SK-N-SH (cell line): ENCODE data around the gene FCHSD2. TPM values are rescaled to one million over a fixed set of nuclear protein-coding genes. Genes with fewer than 3 reads are reported as not detected.

Source experiments
- CTCF ChIA-PET: fragments of 300-600, 350-600 bp; formaldehyde crosslinking; extraction: SDS; loops from one replicate; lab custom pipeline; 2021; lab: Yijun Ruan, JAX
- POLR2A ChIA-PET: fragments of 350-600 bp; sonication (Branson Sonifier 250); formaldehyde crosslinking; extraction: SDS; loops from one replicate; lab custom pipeline; 2020; ENCODE audit warnings: antibody characterized with exemption, inconsistent platforms; lab: Yijun Ruan, JAX
- DNase-seq: peaks from one replicate; pipeline ENCODE4 v3.0.0; 2012
- H2AFZ ChIP-seq: fragments of 200-600 bp; sonication (generic); 2 replicates; pipeline ENCODE4 v1.8.1; 2016; ENCODE audit warnings: antibody characterized with exemption, mild to moderate bottlenecking, low read depth
- H3F3A ChIP-seq: fragments of 200-600 bp; sonication (generic); replicated peaks from 2 replicates; pipeline ENCODE3; 2016; ENCODE audit warnings: antibody characterized with exemption, mild to moderate bottlenecking; ENCODE audit not compliant: insufficient read depth
- H3K27ac ChIP-seq, 2 experiments: fragments of 200-500 bp in 1 of 2; fragments of 200-600 bp in 1 of 2; sonication (Bioruptor generic) in 1 of 2; sonication (generic), shearing (Covaris generic) in 1 of 2; 2 replicates each; pipeline versions ENCODE4 v1.5.1 to v1.6.1; 2014 to 2016; ENCODE audit warnings: low read depth in 2 of 2, inconsistent platforms in 1 of 2, low read length in 1 of 2, mild to moderate bottlenecking in 1 of 2, mixed read lengths in 1 of 2
- H3K27me3 ChIP-seq: fragments of 200-600 bp; sonication (generic), shearing (Covaris generic); 2 replicates; pipeline ENCODE4 v1.6.1; 2016; ENCODE audit warnings: mixed run types; ENCODE audit not compliant: insufficient read depth
- H3K36me3 ChIP-seq, 2 experiments: fragments of 200-500 bp in 1 of 2; fragments of 200-600 bp in 1 of 2; sonication (Bioruptor generic) in 1 of 2; sonication (generic) in 1 of 2; replicated peaks in 1 of 2; 2 replicates each; pipeline versions ENCODE3 to v1.5.1; 2014 to 2016; ENCODE audit warnings: low read length in 1 of 2, mild to moderate bottlenecking in 1 of 2; ENCODE audit not compliant: insufficient read depth in 2 of 2, control insufficient read depth in 1 of 2
- H3K4me1 ChIP-seq, 2 experiments: fragments of 200-500 bp in 1 of 2; fragments of 200-600 bp in 1 of 2; sonication (Bioruptor generic) in 1 of 2; sonication (generic), shearing (Covaris generic) in 1 of 2; 2 replicates each; pipeline versions ENCODE4 v1.5.1 to v1.6.1; 2014 to 2016; ENCODE audit warnings: low read depth in 1 of 2, low read length in 1 of 2, mixed run types in 1 of 2; ENCODE audit not compliant: insufficient read depth in 2 of 2, control insufficient read depth in 1 of 2
- H3K4me2 ChIP-seq: fragments of 200-600 bp; sonication (generic), shearing (Covaris generic); 2 replicates; pipeline ENCODE4 v1.6.1; 2017; ENCODE audit warnings: mixed run types
- H3K4me3 ChIP-seq, 2 experiments: fragments of 200-500 bp in 1 of 2; fragments of 200-600 bp in 1 of 2; sonication (Bioruptor generic) in 1 of 2; sonication (generic), shearing (Covaris generic) in 1 of 2; 2 replicates each; pipeline versions ENCODE4 v1.5.1 to v1.8.1; 2014 to 2016; ENCODE audit warnings: low read depth in 2 of 2, inconsistent platforms in 1 of 2, low read length in 1 of 2, mild to moderate bottlenecking in 1 of 2, mixed read lengths in 1 of 2, moderate library complexity in 1 of 2
- H3K79me2 ChIP-seq: fragments of 200-600 bp; sonication (generic); 2 replicates; pipeline ENCODE4 v1.8.1; 2017; ENCODE audit warnings: mild to moderate bottlenecking; ENCODE audit not compliant: insufficient read depth
- H3K9ac ChIP-seq: fragments of 200-600 bp; sonication (generic); 2 replicates; pipeline ENCODE4 v1.6.1; 2017; ENCODE audit warnings: mixed run types
- H3K9me2 ChIP-seq: fragments of 200-600 bp; sonication (generic); 2 replicates; pipeline ENCODE4 v1.6.1; 2017; ENCODE audit warnings: mixed run types
- H3K9me3 ChIP-seq: fragments of 200-600 bp; sonication (generic); 2 replicates; pipeline ENCODE4 v1.6.1; 2017; ENCODE audit warnings: mixed run types, mild to moderate bottlenecking, moderate library complexity
- H4K20me1 ChIP-seq: fragments of 200-600 bp; sonication (generic); 2 replicates; pipeline ENCODE4 v1.6.1; 2017; ENCODE audit warnings: mild to moderate bottlenecking, mixed run types; ENCODE audit not compliant: insufficient read depth
- CTCF ChIP-seq: fragments of 200-600 bp; sonication (generic); IDR thresholded peaks from 2 replicates; pipeline ENCODE4 v1.6.1; 2017; ENCODE audit warnings: antibody characterized with exemption, mild to moderate bottlenecking, moderate library complexity
- EP300 ChIP-seq, 2 experiments: IDR thresholded peaks; 2 replicates each; pipeline versions ENCODE4 v1.4.0 to v1.6.1; 2012; ENCODE audit warnings: borderline replicate concordance in 1 of 2, low read depth in 1 of 2, low read length in 1 of 2
- EZH2phosphoT487 ChIP-seq: fragments of 200-600 bp; sonication (generic); IDR thresholded peaks from 2 replicates; pipeline ENCODE4 v1.6.1; 2017; ENCODE audit warnings: low read depth, mixed run types, mild to moderate bottlenecking, antibody characterized with exemption, moderate library complexity, borderline replicate concordance
- FOSL2 ChIP-seq: IDR thresholded peaks from 2 replicates; pipeline ENCODE4 v1.4.0; 2012; ENCODE audit warnings: low read depth, mild to moderate bottlenecking, moderate library complexity, borderline replicate concordance
- FOXM1 ChIP-seq: IDR thresholded peaks from 2 replicates; pipeline ENCODE4 v1.4.0; 2012; ENCODE audit warnings: low read depth, mild to moderate bottlenecking
- GABPA ChIP-seq: IDR thresholded peaks from 2 replicates; pipeline ENCODE4 v1.4.0; 2012; ENCODE audit warnings: low read depth, mild to moderate bottlenecking
- MAX ChIP-seq: IDR thresholded peaks from 2 replicates; pipeline ENCODE4 v1.4.0; 2012; ENCODE audit warnings: low read depth
- MEF2A ChIP-seq: IDR thresholded peaks from 2 replicates; pipeline ENCODE4 v1.4.0; 2012; ENCODE audit warnings: low read depth, borderline replicate concordance
- PBX3 ChIP-seq: IDR thresholded peaks from 2 replicates; pipeline ENCODE4; 2012
- POLR2AphosphoS5 ChIP-seq: IDR thresholded peaks from 2 replicates; pipeline ENCODE4 v1.6.1; 2012; ENCODE audit warnings: low read depth, low read length
- RAD21 ChIP-seq: IDR thresholded peaks from 2 replicates; pipeline ENCODE4 v1.6.1; 2012; ENCODE audit warnings: mild to moderate bottlenecking, low read length
- RCOR1 ChIP-seq: fragments of 150-350 bp; IDR thresholded peaks from 2 replicates; pipeline ENCODE4 v1.6.1; 2017; ENCODE audit warnings: antibody characterized with exemption, low read length
- REST ChIP-seq: IDR thresholded peaks from 2 replicates; pipeline ENCODE4 v1.6.1; 2012; ENCODE audit warnings: mild to moderate bottlenecking, low read depth, low read length, moderate library complexity
- RFX5 ChIP-seq: IDR thresholded peaks from 2 replicates; pipeline ENCODE4 v1.6.1; 2012; ENCODE audit warnings: mild to moderate bottlenecking, improper control_type of control experiment, low read length
- SIN3A ChIP-seq: IDR thresholded peaks from 2 replicates; pipeline ENCODE4 v1.6.1; 2012; ENCODE audit warnings: low read depth, mild to moderate bottlenecking, low read length, moderate library complexity, borderline replicate concordance
- TCF12 ChIP-seq: IDR thresholded peaks from 2 replicates; pipeline ENCODE4 v1.4.0; 2012
- USF1 ChIP-seq: IDR thresholded peaks from 2 replicates; pipeline ENCODE4 v1.4.0; 2012; ENCODE audit warnings: low read depth, borderline replicate concordance
- whole genome bisulfite sequencing: methylation state at CpG from one replicate; pipeline ENCODE4 v1.1.6; 2017; ENCODE audit warnings: low lambda C conversion rate; 5-methylcytosine and 5-hydroxymethylcytosine counted together
- polyA plus RNA-seq, 3 experiments: library from polyadenylated mRNA; depleted of rRNA; stranded (reverse); fragments of >200 nt; gene quantifications; 2 replicates each; pipeline ENCODE4 v1.2.3, GENCODE V29; 2012
- TF ChIP-seq, protein P1 (sequence below): fragments of 150-350 bp; IDR thresholded peaks from 2 replicates; pipeline ENCODE4 v1.6.1; 2017; ENCODE audit warnings: antibody characterized with exemption, low read length, low read depth, borderline replicate concordance
- TF ChIP-seq, protein P2 (sequence below): fragments of 150-350 bp; IDR thresholded peaks from 2 replicates; pipeline ENCODE4 v1.6.1; 2016; ENCODE audit warnings: mild to moderate bottlenecking, low read depth, low read length

The FCHSD2 gene
- polyA plus RNA-seq, 1 of the 3 experiments (the other 2 are of a cell fraction) = 10.4 TPM

DNA sequence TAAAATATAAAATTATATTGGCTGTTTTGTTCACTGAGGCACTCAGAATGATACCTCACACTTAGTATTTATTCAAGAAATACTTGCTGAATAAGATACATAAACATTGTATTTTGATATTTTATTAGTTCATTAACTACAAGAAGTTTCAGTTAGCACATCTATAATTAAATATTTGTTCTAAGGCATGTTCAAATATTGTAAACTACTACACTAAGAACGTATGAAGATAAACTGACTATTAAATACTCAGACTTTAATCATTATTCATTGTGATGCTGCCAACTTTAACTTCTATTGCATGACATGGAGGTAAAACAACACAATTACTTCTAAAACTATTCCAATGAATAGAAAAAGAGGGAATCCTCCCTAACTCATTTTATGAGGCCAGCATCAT is 198.5 kb downstream of the FCHSD2 start:
- no peak overlapping the region for H3K27ac ChIP-seq
- no peak overlapping the region for H3K4me2 ChIP-seq
- TF ChIP-seq RAD21 (no peak), GABPA (no peak), RCOR1 (no peak), EZH2phosphoT487 (no peak), POLR2AphosphoS5 (no peak), PBX3 (no peak), TCF12 (no peak), SIN3A (no peak), FOSL2 (no peak), MEF2A (no peak), USF1 (no peak), FOXM1 (no peak), EP300 (IDR thresholded peaks at IDR 0.05; ENCODE audit: borderline replicate concordance in 1 of 2, low read depth in 1 of 2, low read length in 1 of 2) (no peak), RFX5 (no peak), MAX (no peak), CTCF (no peak), REST (no peak)
- TF ChIP-seq, protein P1, sequence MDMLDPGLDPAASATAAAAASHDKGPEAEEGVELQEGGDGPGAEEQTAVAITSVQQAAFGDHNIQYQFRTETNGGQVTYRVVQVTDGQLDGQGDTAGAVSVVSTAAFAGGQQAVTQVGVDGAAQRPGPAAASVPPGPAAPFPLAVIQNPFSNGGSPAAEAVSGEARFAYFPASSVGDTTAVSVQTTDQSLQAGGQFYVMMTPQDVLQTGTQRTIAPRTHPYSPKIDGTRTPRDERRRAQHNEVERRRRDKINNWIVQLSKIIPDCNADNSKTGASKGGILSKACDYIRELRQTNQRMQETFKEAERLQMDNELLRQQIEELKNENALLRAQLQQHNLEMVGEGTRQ = no peak
- TF ChIP-seq, protein P2, sequence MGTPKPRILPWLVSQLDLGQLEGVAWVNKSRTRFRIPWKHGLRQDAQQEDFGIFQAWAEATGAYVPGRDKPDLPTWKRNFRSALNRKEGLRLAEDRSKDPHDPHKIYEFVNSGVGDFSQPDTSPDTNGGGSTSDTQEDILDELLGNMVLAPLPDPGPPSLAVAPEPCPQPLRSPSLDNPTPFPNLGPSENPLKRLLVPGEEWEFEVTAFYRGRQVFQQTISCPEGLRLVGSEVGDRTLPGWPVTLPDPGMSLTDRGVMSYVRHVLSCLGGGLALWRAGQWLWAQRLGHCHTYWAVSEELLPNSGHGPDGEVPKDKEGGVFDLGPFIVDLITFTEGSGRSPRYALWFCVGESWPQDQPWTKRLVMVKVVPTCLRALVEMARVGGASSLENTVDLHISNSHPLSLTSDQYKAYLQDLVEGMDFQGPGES = no peak
- TF ChIP-seq, all 33 proteins: peak for 0
- H3K9me3 ChIP-seq = no peaks in the 10 kb centered on the region
- H3F3A ChIP-seq = no peaks in the 10 kb centered on the region
- H2AFZ ChIP-seq = no peak overlapping the region
- no peaks in the 10 kb centered on the region for H4K20me1 ChIP-seq
- CTCF ChIA-PET = interaction anchor here (1.1 kb wide), 1 partner anchor 234 kb away, joined by 4 read pairs; no protein-coding TSS in a partner anchor
- WGBS = 79% methylated on average over 1 of the region's 1 CpG
- H3K27me3 ChIP-seq = no peaks in the 10 kb centered on the region
- H3K9me2 ChIP-seq = no peaks in the 10 kb centered on the region
- no peaks in the 10 kb centered on the region for H3K79me2 ChIP-seq
- POLR2A ChIA-PET = no interaction called here
- peaks cover 0 to 11% of the 10 kb centered on the region in 2 experiments for H3K36me3 ChIP-seq
- no peak overlapping the region for H3K4me3 ChIP-seq
- no peak overlapping the region for H3K9ac ChIP-seq
- DNase-seq = no peak
- H3K4me1 ChIP-seq = no peaks in the 10 kb centered on the region; a peak in 1 of 4 replicates
